Adrenal gland (tissue), 5 donors: Measurements from ENCODE around the gene SHISA5.

Source experiments
- POLR2A ChIP-seq, 2 donors: fragments of 450-650 bp; IDR thresholded peaks; one replicate each; pipeline ENCODE4 v1.6.1; 2017; ENCODE audit warnings: antibody characterized with exemption in 2 of 2, mild to moderate bottlenecking in 2 of 2, moderate library complexity in 1 of 2
- TF ChIP-seq, protein P1 (sequence below), 6 experiments: fragments of 450-650 bp in 4 of 6; fragments of 200-600 bp in 2 of 6; sonication (generic) in 1 of 6; IDR thresholded peaks; 1 replicate in 5 of 6; 2 replicates in 1 of 6; pipeline versions ENCODE4 v1.5.1 to v1.8.0; 2016 to 2021; ENCODE audit warnings: antibody characterized with exemption in 6 of 6, mild to moderate bottlenecking in 2 of 6, moderate library complexity in 1 of 6
- donor health status: DM: no; HTN: no; CAD: no.

DNA sequence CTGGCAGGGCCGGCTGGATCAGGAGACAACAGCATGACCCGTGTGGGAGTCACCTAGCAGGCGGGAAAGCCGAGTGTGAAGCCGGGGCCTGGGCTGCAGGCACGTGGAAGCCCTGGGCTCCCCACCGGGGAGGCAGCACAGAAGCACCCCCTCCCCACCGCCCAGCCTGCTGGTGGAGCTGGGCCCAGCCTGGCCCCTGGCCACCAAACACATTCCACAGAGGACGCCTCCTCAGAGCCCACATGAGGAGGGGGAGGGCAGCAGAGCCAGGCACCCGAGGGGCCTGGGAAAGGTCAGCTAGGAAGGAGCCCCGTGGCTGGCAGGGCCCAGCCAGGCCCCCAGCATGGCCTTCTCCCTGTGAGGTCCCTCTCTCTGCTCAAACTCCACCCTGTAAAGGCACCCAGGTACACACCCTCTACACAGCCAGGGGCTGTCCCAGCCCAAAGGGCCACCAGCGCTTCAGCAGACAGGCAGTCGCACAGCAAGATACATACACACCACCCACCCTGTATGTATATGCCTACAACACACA is 78.6 kb downstream of the SHISA5 start:
- TF ChIP-seq, protein P1, sequence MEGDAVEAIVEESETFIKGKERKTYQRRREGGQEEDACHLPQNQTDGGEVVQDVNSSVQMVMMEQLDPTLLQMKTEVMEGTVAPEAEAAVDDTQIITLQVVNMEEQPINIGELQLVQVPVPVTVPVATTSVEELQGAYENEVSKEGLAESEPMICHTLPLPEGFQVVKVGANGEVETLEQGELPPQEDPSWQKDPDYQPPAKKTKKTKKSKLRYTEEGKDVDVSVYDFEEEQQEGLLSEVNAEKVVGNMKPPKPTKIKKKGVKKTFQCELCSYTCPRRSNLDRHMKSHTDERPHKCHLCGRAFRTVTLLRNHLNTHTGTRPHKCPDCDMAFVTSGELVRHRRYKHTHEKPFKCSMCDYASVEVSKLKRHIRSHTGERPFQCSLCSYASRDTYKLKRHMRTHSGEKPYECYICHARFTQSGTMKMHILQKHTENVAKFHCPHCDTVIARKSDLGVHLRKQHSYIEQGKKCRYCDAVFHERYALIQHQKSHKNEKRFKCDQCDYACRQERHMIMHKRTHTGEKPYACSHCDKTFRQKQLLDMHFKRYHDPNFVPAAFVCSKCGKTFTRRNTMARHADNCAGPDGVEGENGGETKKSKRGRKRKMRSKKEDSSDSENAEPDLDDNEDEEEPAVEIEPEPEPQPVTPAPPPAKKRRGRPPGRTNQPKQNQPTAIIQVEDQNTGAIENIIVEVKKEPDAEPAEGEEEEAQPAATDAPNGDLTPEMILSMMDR (IDR thresholded peaks at IDR 0.05): no peak
- TF ChIP-seq POLR2A (IDR thresholded peaks at IDR 0.05): no peak
